GM12872 (cell line): Measurements from ENCODE around the gene RPL22.

Experiments
- CTCF ChIP-seq: IDR thresholded peaks from 3 replicates; pipeline ENCODE4 v1.5.1; 2011; ENCODE audit warnings: low read depth, mild to moderate bottlenecking, low read length, moderate library complexity; ENCODE audit not compliant: insufficient read depth

The RPL22 gene

DNA sequence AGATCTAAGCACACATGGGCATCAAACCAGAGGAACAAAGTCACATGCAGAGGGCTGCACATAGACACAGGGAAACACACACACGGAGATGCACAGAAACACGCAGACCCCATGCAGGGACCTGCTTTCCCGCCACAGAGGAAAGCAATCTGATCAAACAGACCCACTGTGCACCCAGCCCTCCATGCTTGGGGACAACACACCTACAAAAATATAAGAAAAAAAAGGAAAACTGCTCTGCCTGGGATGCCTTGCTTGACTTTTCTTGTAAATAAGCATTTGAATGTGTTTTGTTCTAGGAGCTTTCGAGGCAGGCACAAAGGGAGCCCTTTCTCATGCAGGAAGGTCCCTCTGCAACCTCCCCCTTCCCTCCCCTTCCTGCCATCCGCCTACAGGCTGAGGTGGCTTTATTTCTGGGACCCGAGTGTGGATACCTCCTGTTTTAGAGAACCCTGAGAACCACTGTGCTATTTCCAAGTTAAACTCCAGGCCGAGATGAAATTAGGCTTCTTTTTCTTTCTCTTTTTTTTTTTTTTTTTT is 39.9 kb upstream of the RPL22 start:
- no peak for TF ChIP-seq CTCF

DNA sequence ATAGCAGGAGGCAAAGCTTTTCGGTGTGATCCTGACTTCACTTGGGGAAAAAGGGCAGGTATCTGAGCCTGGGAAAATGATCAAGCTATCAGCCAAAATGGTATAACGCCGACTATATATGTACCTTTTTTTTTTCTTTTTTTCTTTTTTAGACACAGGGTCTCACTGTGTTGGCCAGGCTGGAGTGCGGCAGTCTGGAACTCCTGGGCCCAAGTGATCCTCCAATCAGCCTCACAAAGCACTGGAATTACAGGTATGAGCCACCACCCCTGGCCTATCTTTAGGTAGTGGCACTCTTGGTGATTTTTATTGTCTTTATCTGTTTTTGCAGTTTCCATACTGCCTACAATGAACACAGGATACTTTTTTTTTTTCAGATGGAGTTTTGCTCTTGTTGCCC is 37.7 kb upstream of the RPL22 start:
- no peak for TF ChIP-seq CTCF

DNA sequence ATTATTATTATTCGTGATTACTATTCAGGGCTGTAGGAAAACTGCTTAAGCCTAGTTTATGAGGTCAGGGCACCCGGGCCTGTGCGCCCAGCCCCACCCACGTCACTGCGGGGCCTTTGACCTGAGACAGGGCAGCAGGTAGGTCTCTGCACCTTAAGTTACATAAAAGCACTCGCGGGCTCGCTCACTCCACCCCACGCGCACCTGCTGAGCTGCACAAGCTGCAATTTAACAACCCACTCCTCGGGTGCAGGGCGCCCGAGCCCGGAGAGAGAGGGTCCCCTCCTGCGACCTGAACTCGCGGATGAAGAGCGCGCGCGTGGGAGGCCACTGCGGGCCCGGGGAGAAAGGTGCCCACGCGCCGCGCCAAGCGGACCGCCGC is 35.9 kb upstream of the RPL22 start:
- no peak for TF ChIP-seq CTCF

DNA sequence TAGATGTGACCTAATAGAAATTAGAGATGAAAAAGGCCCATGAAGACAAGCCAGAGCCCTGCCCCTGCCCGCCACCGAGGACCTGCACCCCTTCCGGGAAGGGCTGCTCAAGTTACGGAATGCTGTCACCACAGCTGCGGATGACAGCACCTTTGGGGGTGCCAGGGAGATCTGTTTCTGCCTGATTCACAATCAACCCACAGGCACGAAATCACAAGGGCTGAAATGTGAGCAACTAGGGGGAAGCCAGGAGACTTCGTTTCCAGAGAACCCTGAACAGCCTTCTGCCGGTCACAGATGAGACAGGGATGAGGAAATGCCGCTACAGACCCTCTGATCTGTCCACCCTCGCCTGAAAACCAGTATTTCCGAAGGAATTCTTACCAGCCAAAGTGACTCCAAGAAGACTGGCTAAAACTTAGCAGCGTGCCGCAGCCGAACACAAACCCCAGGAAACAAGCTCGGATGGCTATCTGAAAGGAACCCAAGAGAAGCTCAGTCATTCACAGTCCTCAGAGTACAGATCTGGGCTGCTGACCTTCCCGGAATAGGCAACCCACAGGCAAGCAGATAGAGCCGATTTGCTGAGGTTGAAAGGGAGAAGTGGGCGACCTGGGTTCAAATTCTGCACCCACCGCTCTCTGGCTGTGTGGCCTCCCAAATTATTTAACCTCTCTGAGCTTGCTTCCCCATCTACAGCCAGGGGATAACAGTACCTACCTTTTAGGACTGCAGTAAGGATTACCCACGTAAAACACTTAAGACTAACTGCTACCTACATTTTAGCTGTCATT is 35.3 kb upstream of the RPL22 start:
- no peak for TF ChIP-seq CTCF

- TF ChIP-seq CTCF, result no peak
These were observed 34.0 kb upstream of the RPL22 start for GRCh38 chr1:6233376-6233775.

DNA sequence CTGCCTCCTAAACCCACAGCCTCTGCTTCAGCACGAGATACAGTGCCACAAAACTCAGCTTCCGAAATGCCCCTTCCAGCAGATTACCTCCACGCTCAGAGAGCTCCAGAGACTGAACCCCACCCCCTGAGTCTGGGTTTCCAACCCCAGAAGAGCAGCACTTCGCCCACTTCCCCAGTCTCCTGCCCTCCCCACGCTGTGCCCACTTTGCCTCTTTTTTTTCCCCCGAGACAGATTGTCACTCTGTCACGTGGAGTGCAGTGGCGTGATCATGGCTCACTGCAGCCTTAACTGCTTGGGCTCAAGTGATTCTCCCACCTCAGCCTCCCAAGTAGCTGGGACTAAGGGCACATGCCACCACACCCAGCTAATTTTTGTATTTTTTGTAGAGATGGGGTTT is 26.3 kb upstream of the RPL22 start:
- no peak for TF ChIP-seq CTCF

- no peak for TF ChIP-seq CTCF
These were observed 25.3 kb upstream of the RPL22 start for GRCh38 chr1:6224718-6225117.
